HG02970 (cell line): Measurements from ENCODE around the gene BIN1.
A peak's percentile ranks its signal among the peaks of the same experiment; 100 is the strongest.

Experiments
- ATAC-seq: cut with Tn5 transposase; IDR thresholded peaks from one replicate; pipeline ENCODE4 v1.9.1; 2021; ENCODE audit warnings: mild to moderate bottlenecking, moderate library complexity, moderate number of reproducible peaks; ENCODE audit not compliant: unreplicated experiment, low FRiP score

BIN1 gene, protein sequence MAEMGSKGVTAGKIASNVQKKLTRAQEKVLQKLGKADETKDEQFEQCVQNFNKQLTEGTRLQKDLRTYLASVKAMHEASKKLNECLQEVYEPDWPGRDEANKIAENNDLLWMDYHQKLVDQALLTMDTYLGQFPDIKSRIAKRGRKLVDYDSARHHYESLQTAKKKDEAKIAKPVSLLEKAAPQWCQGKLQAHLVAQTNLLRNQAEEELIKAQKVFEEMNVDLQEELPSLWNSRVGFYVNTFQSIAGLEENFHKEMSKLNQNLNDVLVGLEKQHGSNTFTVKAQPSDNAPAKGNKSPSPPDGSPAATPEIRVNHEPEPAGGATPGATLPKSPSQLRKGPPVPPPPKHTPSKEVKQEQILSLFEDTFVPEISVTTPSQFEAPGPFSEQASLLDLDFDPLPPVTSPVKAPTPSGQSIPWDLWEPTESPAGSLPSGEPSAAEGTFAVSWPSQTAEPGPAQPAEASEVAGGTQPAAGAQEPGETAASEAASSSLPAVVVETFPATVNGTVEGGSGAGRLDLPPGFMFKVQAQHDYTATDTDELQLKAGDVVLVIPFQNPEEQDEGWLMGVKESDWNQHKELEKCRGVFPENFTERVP

GRCh38 chr2:127106991-127107621 lies at the start of gene BIN1:
Gene BIN1 (minus strand): TSS chr2:127107154. CDS start chr2:127106943, 211 bp downstream.
- peak; percentile 79 for ATAC-seq

DNA sequence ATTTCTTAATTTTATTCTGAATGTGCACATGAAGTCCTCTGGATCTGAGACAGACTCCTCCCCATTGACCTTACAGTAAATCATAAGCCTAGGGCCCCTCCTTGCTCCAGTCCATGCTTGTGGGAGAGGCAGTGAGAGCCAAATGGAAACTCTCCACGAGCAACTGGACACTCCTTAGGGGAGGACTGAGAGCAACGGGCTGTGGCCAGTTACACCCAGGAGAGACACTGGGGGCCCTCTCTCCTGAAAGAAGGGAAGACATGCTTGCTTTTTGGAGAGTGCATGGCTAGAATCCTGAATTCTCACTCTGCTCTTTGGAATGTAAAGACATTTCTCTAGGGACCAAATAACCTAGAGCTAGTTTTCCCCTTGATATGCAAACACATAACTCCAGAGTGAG lies 49.0 kb upstream of the BIN1 start:
- ATAC-seq, result no peak

GRCh38 chr2:127155028-127155581 lies 48.2 kb upstream of the BIN1 start:
- no peak for ATAC-seq

DNA sequence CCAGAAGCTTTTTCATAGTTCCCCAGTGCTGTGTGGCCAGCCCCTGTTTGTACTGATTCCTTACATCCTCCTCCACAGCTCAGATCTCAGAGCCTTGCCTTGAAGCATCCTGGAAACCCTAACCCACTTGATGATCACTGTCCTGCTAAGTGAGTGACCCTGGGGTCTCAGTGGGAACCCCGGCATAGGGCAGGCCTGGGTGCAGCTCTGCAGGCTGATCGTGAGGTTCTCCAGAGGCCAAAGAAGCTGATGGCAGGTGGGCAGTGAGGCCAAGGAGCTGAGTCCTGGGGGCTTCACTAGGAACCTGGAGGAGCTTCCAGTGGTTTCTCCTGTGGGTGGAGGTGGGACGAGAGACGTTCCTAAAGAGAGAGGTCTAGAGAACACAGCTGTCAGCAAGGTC lies 47.4 kb upstream of the BIN1 start:
- ATAC-seq, result no peak

DNA sequence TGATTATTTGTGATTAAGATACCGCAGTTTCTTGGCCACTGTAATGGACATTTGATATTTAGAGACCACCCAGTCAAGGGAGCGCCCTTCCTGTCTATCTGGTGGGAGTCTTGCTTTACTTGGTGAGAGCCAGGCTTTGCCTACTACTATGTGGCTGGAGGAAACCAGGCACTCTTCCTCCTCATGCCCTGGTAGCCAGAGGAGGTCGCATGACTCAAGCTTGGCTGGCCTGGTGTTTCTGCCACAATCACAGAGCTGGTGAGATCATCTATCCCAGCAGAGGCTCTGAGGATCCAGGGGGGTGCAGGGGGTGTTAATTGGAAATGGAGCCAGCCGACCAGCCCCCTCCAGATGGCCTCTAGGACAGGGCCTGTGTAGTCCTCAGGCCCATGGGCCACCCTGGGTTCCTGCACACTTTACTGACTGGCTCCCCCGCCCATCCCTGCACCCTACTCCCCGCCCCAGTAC lies 46.8 kb upstream of the BIN1 start:
- ATAC-seq, result no peak

DNA sequence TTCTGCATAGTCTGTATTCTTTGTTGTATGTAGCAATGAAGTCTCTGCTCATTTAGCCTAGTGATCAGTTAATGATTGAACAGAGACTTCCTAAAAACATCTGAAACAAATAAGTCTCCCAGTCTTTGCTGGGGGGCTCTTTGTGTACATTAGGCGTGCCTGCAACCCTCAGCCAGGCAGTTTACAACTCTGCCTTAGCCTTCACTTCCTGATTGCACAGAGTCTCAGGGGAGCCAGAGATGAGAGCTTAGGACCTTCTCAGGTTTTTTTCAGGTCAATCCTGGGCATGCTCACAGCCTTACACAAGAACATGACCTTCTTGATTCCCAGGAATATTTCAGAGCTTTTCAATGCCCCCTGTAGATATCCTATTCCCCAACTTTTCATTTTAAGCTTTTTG lies 44.0 kb upstream of the BIN1 start:
- no peak for ATAC-seq

GRCh38 chr2:127149384-127149783 lies 42.4 kb upstream of the BIN1 start:
- no peak for ATAC-seq

DNA sequence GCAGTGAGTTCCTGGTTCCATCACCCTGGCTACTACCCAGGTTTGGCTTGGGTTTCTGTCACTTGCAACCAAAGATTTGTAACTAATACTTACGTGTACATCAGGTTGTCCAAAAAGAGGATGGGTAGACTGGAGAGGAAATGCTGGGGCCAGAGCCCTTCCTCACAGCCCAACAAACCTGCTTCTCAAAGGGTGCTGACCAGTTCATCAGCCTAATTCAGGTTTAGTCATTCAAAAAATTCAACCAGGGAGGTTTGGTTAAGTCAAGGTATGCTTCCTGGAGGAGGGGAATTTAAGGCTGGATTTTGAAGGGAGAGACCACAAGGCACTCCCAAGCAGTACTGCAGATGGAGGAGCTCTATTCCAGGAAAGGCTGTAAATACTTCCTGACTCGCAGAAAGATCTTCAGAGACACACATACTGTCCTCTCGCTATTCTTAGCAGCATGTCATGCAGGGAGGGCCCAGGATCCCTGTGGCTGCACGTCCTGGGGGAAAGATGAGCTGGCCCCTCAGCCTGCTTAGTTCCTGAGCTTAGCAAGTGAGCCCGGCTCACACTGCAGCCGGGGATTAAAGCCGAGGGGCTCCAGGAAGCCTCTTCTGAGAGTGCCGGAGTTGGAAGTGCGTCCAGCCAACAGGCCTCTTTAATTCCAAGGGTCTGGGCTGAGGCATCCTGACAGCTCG lies 40.0 kb upstream of the BIN1 start:
- ATAC-seq, result no peak

GRCh38 chr2:127146071-127146725 lies 39.2 kb upstream of the BIN1 start:
- ATAC-seq, result no peak

GRCh38 chr2:127145280-127145895 lies 38.4 kb upstream of the BIN1 start:
- no peak for ATAC-seq

DNA sequence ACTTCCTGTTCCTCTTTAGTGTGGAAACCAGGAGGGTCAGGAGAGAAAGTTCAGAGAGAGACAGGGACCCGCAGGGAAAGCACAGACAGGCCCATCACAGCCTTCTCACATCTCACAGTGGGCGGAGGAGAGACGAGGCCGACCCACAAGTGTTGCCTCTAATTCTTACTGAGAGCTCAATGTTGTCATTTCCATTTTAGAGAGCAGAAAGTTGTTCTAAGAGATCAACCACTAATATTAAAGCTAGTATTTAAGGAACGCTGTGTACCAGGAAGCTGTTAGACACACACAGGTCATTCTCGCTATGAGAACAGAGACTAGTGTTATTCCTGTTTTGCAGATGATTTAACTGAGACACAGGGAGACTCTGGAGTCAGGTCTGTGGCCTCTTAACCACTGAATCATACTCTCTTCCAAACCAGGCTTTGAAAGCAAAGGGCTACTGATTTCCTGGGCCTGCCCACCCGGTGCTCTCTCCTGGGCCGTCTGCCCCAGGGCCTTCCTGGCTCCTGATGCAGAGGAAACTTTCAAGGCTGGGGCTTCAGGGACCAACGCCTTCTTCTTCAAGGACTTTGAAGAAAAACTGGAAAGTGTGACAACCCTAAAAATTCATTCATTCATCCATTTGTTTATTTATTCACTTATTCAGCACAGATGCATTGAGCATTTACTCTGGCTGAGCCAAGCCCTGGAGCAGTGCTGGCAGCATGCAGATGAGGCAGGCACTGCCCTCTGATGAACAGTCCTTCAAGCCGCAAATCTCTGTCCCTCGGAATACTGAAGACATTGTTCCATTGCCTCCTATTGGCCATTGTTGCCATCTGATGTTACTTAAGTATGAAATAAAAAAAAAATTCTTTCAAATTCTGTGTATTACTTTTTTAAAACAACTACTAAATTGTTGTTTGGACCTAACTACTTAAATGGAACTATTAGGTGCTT lies 37.2 kb upstream of the BIN1 start:
- ATAC-seq, result no peak

- ATAC-seq, result no peak
These were observed 36.0 kb upstream of the BIN1 start for GRCh38 chr2:127142663-127143630.

DNA sequence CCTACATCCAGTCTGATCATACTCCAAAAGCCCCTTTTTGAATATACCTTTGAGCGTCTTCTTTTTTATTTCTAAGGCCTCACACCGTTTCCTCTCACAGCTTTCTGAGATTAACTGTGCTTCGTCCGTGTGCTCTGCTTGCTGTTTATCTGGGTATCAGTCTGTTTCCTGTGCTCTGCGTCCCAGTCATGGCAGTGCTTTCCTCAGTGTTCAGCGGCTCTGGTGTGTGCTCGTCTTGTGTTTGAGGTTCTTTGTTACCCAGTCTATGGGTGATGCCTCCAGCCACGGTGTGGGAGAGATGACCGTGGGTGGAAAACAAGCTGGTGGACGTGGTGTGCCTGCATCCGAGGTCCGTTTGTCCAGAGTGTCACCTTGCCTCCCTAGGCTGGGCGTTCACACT lies 33.6 kb upstream of the BIN1 start:
- ATAC-seq, result no peak

DNA sequence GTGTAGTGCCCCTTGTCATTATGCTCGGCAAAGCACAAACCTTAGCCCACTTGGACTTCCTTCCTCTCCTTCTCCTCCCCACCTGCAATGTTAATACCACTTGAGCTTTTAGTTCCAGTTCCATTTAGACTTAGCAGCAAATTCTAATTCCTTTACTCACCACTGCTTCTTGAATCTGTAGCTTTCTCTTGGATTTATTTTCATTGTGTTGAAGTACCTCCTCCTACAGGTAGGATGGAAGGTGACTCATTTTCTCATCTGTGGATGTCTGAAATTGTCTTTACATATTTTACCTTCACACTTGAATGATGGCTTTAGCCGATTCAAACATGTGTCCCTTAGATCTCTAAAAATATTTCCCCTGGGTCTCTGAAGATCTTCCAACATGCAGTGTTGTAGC lies 32.8 kb upstream of the BIN1 start:
- no peak for ATAC-seq

DNA sequence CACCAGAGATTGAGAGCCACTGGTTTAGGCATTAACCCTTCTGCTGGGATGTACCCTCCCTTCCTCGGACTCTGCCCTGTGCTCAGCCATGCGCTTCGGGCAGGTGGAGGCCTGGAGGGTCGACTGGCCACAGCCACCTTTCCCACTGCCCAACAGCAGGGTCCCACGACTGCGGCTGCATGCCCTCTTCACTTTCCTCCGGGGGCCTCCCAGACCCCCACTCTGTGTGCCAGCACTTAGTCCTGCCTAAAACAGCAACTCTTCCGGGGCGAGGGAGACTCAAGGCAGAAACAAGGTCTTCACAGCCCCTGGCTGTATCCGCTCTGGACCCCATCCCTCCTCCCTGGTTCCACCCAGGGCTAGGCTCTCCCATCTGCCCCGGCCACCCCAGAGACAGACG lies 31.3 kb upstream of the BIN1 start:
- no peak for ATAC-seq

- no peak for ATAC-seq
These were observed 30.8 kb upstream of the BIN1 start for GRCh38 chr2:127137741-127138140.

GRCh38 chr2:127137225-127137624 lies 30.3 kb upstream of the BIN1 start:
- ATAC-seq, result no peak
